HepG2 (cell line): ENCODE data around the gene SH3PXD2A. TPM values are rescaled to one million over a fixed set of nuclear protein-coding genes. Genes with fewer than 3 reads are reported as not detected.

Experiments used
- CBX2 ChIP-seq, 2 experiments: fragments of 200-600 bp in 1 of 2; sonication (generic); formaldehyde crosslinking in 1 of 2; IDR thresholded peaks; 2 replicates each; pipeline versions ENCODE4 v1.7.0 to v1.8.1; 2018 to 2022; ENCODE audit warnings: low read depth in 2 of 2, low read length in 1 of 2, mild to moderate bottlenecking in 1 of 2, missing genetic modification reagents in 1 of 2
- HDAC2 ChIP-seq: sonication (generic); formaldehyde crosslinking; IDR thresholded peaks from 2 replicates; pipeline ENCODE4 v1.4.0; 2020; ENCODE audit warnings: missing genetic modification reagents
- HOXA5 ChIP-seq: sonication (generic); formaldehyde crosslinking; IDR thresholded peaks from 2 replicates; pipeline ENCODE4 v1.4.0; 2020; ENCODE audit warnings: missing genetic modification reagents
- JDP2 ChIP-seq: sonication (generic); formaldehyde crosslinking; IDR thresholded peaks from 2 replicates; pipeline ENCODE4 v1.8.1; 2022; ENCODE audit warnings: missing genetic modification reagents, borderline replicate concordance
- NCOA1 ChIP-seq: sonication (generic); formaldehyde crosslinking; IDR thresholded peaks from 2 replicates; pipeline ENCODE4 v1.9.0; 2021; ENCODE audit warnings: missing genetic modification reagents
- NFKB2 ChIP-seq: sonication (generic); formaldehyde crosslinking; IDR thresholded peaks from 2 replicates; pipeline ENCODE4 v1.4.0; 2020; ENCODE audit warnings: missing genetic modification reagents, borderline replicate concordance
- NR2F1 ChIP-seq, 2 experiments: fragments of 450-650 bp in 1 of 2; formaldehyde crosslinking in 1 of 2; IDR thresholded peaks; 2 replicates each; pipeline versions ENCODE4 v1.5.0 to v1.6.1; 2016 to 2020; ENCODE audit warnings: mild to moderate bottlenecking in 1 of 2, missing compliant biosample characterization in 1 of 2, missing genetic modification reagents in 1 of 2, moderate library complexity in 1 of 2
- PHF21A ChIP-seq: sonication (generic); formaldehyde crosslinking; IDR thresholded peaks from 2 replicates; pipeline ENCODE4 v1.5.0; 2020; ENCODE audit warnings: mild to moderate bottlenecking, missing genetic modification reagents
- RNF2 ChIP-seq: fragments of 450-650 bp; conservative IDR thresholded peaks from 2 replicates; pipeline ENCODE4 v1.6.1; 2016; ENCODE audit warnings: low read depth
- RXRB ChIP-seq: IDR thresholded peaks from 2 replicates; pipeline ENCODE4 v1.6.1; 2016; ENCODE audit warnings: borderline replicate concordance, missing genetic modification reagents, missing compliant biosample characterization
- SP4 ChIP-seq: sonication (generic); formaldehyde crosslinking; IDR thresholded peaks from 2 replicates; pipeline ENCODE4 v1.8.1; 2023; ENCODE audit warnings: mild to moderate bottlenecking, missing genetic modification reagents
- ZBTB42 ChIP-seq: sonication (generic); formaldehyde crosslinking; IDR thresholded peaks from 2 replicates; pipeline ENCODE4 v1.5.0; 2020; ENCODE audit warnings: mild to moderate bottlenecking, missing genetic modification reagents
- ZFY ChIP-seq: sonication (generic); formaldehyde crosslinking; IDR thresholded peaks from 2 replicates; pipeline ENCODE4 v1.4.0; 2020; ENCODE audit warnings: missing genetic modification reagents
- ZNF343 ChIP-seq: sonication (generic); formaldehyde crosslinking; IDR thresholded peaks from 2 replicates; pipeline ENCODE4 v1.4.0; 2020; ENCODE audit warnings: mild to moderate bottlenecking, missing genetic modification reagents
- ZNF543 ChIP-seq: sonication (generic); formaldehyde crosslinking; IDR thresholded peaks from 2 replicates; pipeline ENCODE4 v1.4.0; 2020; ENCODE audit warnings: mild to moderate bottlenecking, missing genetic modification reagents
- ZNF563 ChIP-seq: sonication (generic); formaldehyde crosslinking; IDR thresholded peaks from 2 replicates; pipeline ENCODE4 v1.8.0; 2022; ENCODE audit warnings: mild to moderate bottlenecking, moderate library complexity, missing genetic modification reagents
- ZNF782 ChIP-seq: sonication (generic); formaldehyde crosslinking; IDR thresholded peaks from 2 replicates; pipeline ENCODE4 v1.4.0; 2020; ENCODE audit warnings: missing genetic modification reagents, mild to moderate bottlenecking, borderline replicate concordance
- ZNF878 ChIP-seq: sonication (generic); formaldehyde crosslinking; IDR thresholded peaks from 2 replicates; pipeline ENCODE4 v1.8.1; 2023; ENCODE audit warnings: mild to moderate bottlenecking, missing genetic modification reagents, moderate library complexity
- ZSCAN25 ChIP-seq: sonication (generic); formaldehyde crosslinking; IDR thresholded peaks from 2 replicates; pipeline ENCODE4 v1.8.0; 2022; ENCODE audit warnings: mild to moderate bottlenecking, missing genetic modification reagents
- ZSCAN29 ChIP-seq: sonication (generic); formaldehyde crosslinking; conservative IDR thresholded peaks from 2 replicates; pipeline ENCODE4 v1.4.0; 2020; ENCODE audit warnings: mild to moderate bottlenecking, missing genetic modification reagents
- polyA plus RNA-seq, 8 experiments: library from polyadenylated mRNA; depleted of rRNA in 3 of 8; stranded (reverse) in 7 of 8; unstranded in 1 of 8; fragments of >200 nt; fragmentation: Illumina TruSeq in 4 of 8; extraction: Trizol in 4 of 8; gene quantifications; 2 replicates each; pipeline versions ENCODE4 v1.2.1 to v1.2.3, GENCODE V29; 2011 to 2016; ENCODE audit warnings: low read depth in 4 of 8, missing spikeins in 1 of 8, mixed read lengths in 1 of 8; ENCODE audit not compliant: insufficient read depth in 1 of 8
- total RNA-seq, 5 experiments: library from RNA; depleted of rRNA; stranded (reverse); fragments of >200 nt; fragmentation: Illumina TruSeq; extraction: Trizol; gene quantifications; 2 replicates each; pipeline ENCODE4 v1.2.3, GENCODE V29; 2016; ENCODE audit warnings: low read depth in 1 of 5
- TF ChIP-seq, protein P1 (sequence below): sonication (generic); formaldehyde crosslinking; IDR thresholded peaks from 2 replicates; pipeline ENCODE4 v1.5.0; 2020; ENCODE audit warnings: mild to moderate bottlenecking, missing genetic modification reagents, borderline replicate concordance
- TF ChIP-seq, protein P2 (sequence below): IDR thresholded peaks from 2 replicates; pipeline ENCODE4 v1.6.1; 2016; ENCODE audit warnings: control low read depth
- TF ChIP-seq, protein P3 (sequence below): sonication (generic); formaldehyde crosslinking; IDR thresholded peaks from 2 replicates; pipeline ENCODE4 v1.4.0; 2020; ENCODE audit warnings: mild to moderate bottlenecking, missing genetic modification reagents

Gene SH3PXD2A
- total and polyA plus RNA-seq, 2 of the 13 experiments (the other 11 are each of a cell fraction or from before 2014, with no cell fraction given) = 11.1 to 11.3 TPM

DNA sequence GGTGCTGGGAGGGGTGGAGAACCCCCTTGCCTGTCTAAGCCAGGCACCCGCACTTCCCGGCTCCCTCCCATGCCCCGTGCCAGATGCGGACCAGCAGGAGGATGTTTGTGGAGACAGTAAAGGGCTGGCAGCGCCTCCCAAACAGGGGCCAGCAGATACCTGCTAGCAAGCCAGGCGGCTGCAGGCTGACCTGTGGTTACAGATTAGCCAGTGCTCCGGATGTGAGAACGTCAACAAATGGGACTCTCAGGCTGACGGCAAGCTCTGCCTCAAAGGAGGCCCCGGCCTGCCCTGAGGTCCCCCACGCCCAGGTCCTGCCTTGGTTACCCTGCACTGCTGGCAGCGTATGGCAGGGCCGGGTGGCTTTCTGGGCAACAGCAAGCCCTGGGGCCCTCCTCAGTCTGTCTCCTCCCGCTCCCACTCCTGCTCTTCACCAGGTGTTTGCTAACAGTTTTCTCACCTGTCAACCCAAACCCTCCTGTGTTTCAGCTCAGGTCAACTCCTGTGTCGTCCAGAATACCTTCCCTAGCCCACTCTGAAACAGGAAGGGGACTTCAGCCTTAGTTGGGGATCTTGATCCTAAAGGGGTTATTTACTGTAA lies 276.5 kb downstream of the SH3PXD2A start (continued):
- TF ChIP-seq ZSCAN25 (0 out of 2 replicates have a peak, but pooled peaks have one; percentile 26), HOXA5 (CRISPR knock-in tag) (no peak), ZNF782 (CRISPR knock-in tag) (peak; percentile 70; the same call in 1 of the 2 replicates), ZSCAN29 (CRISPR knock-in tag) (peak; percentile 75; the same call in 1 of the 2 replicates), ZNF878 (CRISPR knock-in tag) (no peak; the same call in 1 of the 2 replicates), PHF21A (peak; percentile 81), ZNF563 (CRISPR knock-in tag) (0 out of 2 replicates have a peak, but pooled peaks have one; percentile 39), ZFY (peak; percentile 63; the same call in 1 of the 2 replicates), JDP2 (CRISPR knock-in tag) (no peak), RNF2 (no peak), NCOA1 (CRISPR knock-in tag) (no peak), SP4 (0 out of 2 replicates have a peak, but pooled peaks have one; percentile 58), NR2F1 (CRISPR knock-in tag; IDR thresholded peaks at IDR 0.05) (peak in 1 of 2 experiments; percentile 51; a peak in 1 of 4 replicates), HDAC2 (peak; percentile 91), CBX2 (IDR thresholded peaks at IDR 0.05; ENCODE audit: low read depth, low read length) (no peak), CBX2 (CRISPR knock-in tag; IDR thresholded peaks at IDR 0.05; ENCODE audit: low read depth) (0 out of 2 replicates have a peak, but pooled peaks have one; percentile 27), ZNF343 (peak; percentile 55; the same call in 1 of the 2 replicates), ZNF543 (CRISPR knock-in tag) (0 out of 2 replicates have a peak, but pooled peaks have one; percentile 41), NFKB2 (peak; percentile 32; the same call in 1 of the 2 replicates), RXRB (CRISPR knock-in tag) (peak; percentile 86), ZBTB42 (CRISPR knock-in tag) (peak; percentile 82; the same call in 1 of the 2 replicates)
- TF ChIP-seq, protein P1, sequence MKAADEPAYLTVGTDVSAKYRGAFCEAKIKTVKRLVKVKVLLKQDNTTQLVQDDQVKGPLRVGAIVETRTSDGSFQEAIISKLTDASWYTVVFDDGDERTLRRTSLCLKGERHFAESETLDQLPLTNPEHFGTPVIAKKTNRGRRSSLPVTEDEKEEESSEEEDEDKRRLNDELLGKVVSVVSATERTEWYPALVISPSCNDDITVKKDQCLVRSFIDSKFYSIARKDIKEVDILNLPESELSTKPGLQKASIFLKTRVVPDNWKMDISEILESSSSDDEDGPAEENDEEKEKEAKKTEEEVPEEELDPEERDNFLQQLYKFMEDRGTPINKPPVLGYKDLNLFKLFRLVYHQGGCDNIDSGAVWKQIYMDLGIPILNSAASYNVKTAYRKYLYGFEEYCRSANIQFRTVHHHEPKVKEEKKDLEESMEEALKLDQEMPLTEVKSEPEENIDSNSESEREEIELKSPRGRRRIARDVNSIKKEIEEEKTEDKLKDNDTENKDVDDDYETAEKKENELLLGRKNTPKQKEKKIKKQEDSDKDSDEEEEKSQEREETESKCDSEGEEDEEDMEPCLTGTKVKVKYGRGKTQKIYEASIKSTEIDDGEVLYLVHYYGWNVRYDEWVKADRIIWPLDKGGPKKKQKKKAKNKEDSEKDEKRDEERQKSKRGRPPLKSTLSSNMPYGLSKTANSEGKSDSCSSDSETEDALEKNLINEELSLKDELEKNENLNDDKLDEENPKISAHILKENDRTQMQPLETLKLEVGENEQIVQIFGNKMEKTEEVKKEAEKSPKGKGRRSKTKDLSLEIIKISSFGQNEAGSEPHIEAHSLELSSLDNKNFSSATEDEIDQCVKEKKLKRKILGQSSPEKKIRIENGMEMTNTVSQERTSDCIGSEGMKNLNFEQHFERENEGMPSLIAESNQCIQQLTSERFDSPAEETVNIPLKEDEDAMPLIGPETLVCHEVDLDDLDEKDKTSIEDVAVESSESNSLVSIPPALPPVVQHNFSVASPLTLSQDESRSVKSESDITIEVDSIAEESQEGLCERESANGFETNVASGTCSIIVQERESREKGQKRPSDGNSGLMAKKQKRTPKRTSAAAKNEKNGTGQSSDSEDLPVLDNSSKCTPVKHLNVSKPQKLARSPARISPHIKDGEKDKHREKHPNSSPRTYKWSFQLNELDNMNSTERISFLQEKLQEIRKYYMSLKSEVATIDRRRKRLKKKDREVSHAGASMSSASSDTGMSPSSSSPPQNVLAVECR (CRISPR knock-in tag) = peak; percentile 70; the same call in 1 of the 2 replicates
- TF ChIP-seq, protein P2, sequence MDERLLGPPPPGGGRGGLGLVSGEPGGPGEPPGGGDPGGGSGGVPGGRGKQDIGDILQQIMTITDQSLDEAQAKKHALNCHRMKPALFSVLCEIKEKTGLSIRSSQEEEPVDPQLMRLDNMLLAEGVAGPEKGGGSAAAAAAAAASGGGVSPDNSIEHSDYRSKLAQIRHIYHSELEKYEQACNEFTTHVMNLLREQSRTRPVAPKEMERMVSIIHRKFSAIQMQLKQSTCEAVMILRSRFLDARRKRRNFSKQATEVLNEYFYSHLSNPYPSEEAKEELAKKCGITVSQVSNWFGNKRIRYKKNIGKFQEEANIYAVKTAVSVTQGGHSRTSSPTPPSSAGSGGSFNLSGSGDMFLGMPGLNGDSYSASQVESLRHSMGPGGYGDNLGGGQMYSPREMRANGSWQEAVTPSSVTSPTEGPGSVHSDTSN (CRISPR knock-in tag) = no peak
- TF ChIP-seq, protein P3, sequence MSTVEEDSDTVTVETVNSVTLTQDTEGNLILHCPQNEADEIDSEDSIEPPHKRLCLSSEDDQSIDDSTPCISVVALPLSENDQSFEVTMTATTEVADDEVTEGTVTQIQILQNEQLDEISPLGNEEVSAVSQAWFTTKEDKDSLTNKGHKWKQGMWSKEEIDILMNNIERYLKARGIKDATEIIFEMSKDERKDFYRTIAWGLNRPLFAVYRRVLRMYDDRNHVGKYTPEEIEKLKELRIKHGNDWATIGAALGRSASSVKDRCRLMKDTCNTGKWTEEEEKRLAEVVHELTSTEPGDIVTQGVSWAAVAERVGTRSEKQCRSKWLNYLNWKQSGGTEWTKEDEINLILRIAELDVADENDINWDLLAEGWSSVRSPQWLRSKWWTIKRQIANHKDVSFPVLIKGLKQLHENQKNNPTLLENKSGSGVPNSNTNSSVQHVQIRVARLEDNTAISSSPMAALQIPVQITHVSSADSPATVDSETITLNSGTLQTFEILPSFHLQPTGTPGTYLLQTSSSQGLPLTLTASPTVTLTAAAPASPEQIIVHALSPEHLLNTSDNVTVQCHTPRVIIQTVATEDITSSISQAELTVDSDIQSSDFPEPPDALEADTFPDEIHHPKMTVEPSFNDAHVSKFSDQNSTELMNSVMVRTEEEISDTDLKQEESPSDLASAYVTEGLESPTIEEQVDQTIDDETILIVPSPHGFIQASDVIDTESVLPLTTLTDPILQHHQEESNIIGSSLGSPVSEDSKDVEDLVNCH (CRISPR knock-in tag) = no peak
